HG02840 (cell line): Measurements from ENCODE around the gene STX11.

Source experiments
- ATAC-seq: cut with Tn5 transposase; IDR thresholded peaks from one replicate; pipeline ENCODE4 v1.9.1; 2021; ENCODE audit warnings: mild to moderate bottlenecking, moderate library complexity, moderate number of reproducible peaks; ENCODE audit not compliant: unreplicated experiment, low FRiP score

The STX11 gene

GRCh38 chr6:144140867-144141266 is 9.4 kb upstream of the STX11 start:
- peak; percentile 81 for ATAC-seq

GRCh38 chr6:144141470-144141869 is 8.8 kb upstream of the STX11 start:
- no peak for ATAC-seq

GRCh38 chr6:144143106-144143505 is 7.2 kb upstream of the STX11 start:
- ATAC-seq: no peak

GRCh38 chr6:144143878-144144277 is 6.4 kb upstream of the STX11 start:
- ATAC-seq: no peak

GRCh38 chr6:144144996-144145395 is 5.3 kb upstream of the STX11 start:
- ATAC-seq: no peak

- no peak for ATAC-seq
Observed at GRCh38 chr6:144145541-144145940, 4.8 kb upstream of the STX11 start.

GRCh38 chr6:144148886-144149285 is 1.4 kb upstream of the STX11 start:
- no peak for ATAC-seq

GRCh38 chr6:144149558-144149893 is 791 bp upstream of the STX11 start:
- ATAC-seq: no peak

GRCh38 chr6:144150710-144151657 is 667 bp downstream of the STX11 start:
- ATAC-seq: peak; percentile 59

- ATAC-seq: no peak
Observed at GRCh38 chr6:144152334-144152900, 2.1 kb downstream of the STX11 start.

- no peak for ATAC-seq
Observed at GRCh38 chr6:144153260-144153659, 2.9 kb downstream of the STX11 start.

GRCh38 chr6:144153971-144154370 is 3.7 kb downstream of the STX11 start:
- no peak for ATAC-seq

- ATAC-seq: peak; percentile 46
Observed at GRCh38 chr6:144155529-144155928, 5.2 kb downstream of the STX11 start.

GRCh38 chr6:144156338-144156737 is 6.0 kb downstream of the STX11 start:
- ATAC-seq: no peak

GRCh38 chr6:144156991-144157390 is 6.7 kb downstream of the STX11 start:
- ATAC-seq: no peak

- ATAC-seq: no peak
Observed at GRCh38 chr6:144158133-144158532, 7.8 kb downstream of the STX11 start.

- no peak for ATAC-seq
Observed at GRCh38 chr6:144159223-144159622, 8.9 kb downstream of the STX11 start.

- ATAC-seq: no peak
Observed at GRCh38 chr6:144159742-144160141, 9.4 kb downstream of the STX11 start.

GRCh38 chr6:144160431-144161005 is 10.2 kb downstream of the STX11 start:
- no peak for ATAC-seq

- no peak for ATAC-seq
Observed at GRCh38 chr6:144161975-144162374, 11.7 kb downstream of the STX11 start.

- ATAC-seq: no peak
Observed at GRCh38 chr6:144162977-144163376, 12.7 kb downstream of the STX11 start.

GRCh38 chr6:144165784-144166183 is 15.5 kb downstream of the STX11 start:
- no peak for ATAC-seq
